ENCODE measurements around the gene RAB43.
"Not testable (repeated sequence)": the region's sequence is repeated elsewhere in the genome, so short reads cannot be mapped to it uniquely, and the experiment has no call there.

Gene RAB43

GRCh38 chr3:129087138-129087702, 34.4 kb downstream of the RAB43 start:
- DNase-seq, result no peak

- DNase-seq, result no peak
These were observed 35.8 kb downstream of the RAB43 start for GRCh38 chr3:129085818-129086217.

- no peak for DNase-seq
These were observed 36.4 kb downstream of the RAB43 start for GRCh38 chr3:129085165-129085715.

- no peak for DNase-seq
These were observed 37.1 kb downstream of the RAB43 start for GRCh38 chr3:129084501-129084900.

- no peak for DNase-seq
These were observed 39.6 kb downstream of the RAB43 start for GRCh38 chr3:129082026-129082425.

- DNase-seq, result no peak
These were observed 40.1 kb downstream of the RAB43 start for GRCh38 chr3:129081503-129081902.

- DNase-seq, result no peak
These were observed 43.1 kb downstream of the RAB43 start for GRCh38 chr3:129078510-129078909.

GRCh38 chr3:129077222-129077621, 44.4 kb downstream of the RAB43 start:
- no peak for DNase-seq

GRCh38 chr3:129070086-129070885, 51.3 kb downstream of the RAB43 start:
- no peak for DNase-seq

- DNase-seq, result not testable (repeated sequence)
These were observed 52.1 kb downstream of the RAB43 start for GRCh38 chr3:129069313-129070085.

- no peak for DNase-seq
These were observed 53.2 kb downstream of the RAB43 start for GRCh38 chr3:129068291-129068886.

GRCh38 chr3:129067719-129068118, 53.9 kb downstream of the RAB43 start:
- not testable (repeated sequence) for DNase-seq

- DNase-seq, result no peak
These were observed 55.9 kb downstream of the RAB43 start for GRCh38 chr3:129065720-129066073.

- DNase-seq, result no peak
These were observed 56.4 kb downstream of the RAB43 start for GRCh38 chr3:129065016-129065719.

- no peak for DNase-seq
These were observed 57.6 kb downstream of the RAB43 start for GRCh38 chr3:129063841-129064482.

- DNase-seq, result no peak
These were observed 58.4 kb downstream of the RAB43 start for GRCh38 chr3:129063091-129063640.

- no peak for DNase-seq
These were observed 59.4 kb downstream of the RAB43 start for GRCh38 chr3:129061888-129062834.

GRCh38 chr3:129061023-129061887, 60.3 kb downstream of the RAB43 start:
- no peak for DNase-seq

- DNase-seq, result no peak
These were observed 61.2 kb downstream of the RAB43 start, which contains the start of gene GP9 for GRCh38 chr3:129060276-129061022. GP9 (plus strand) TSS chr3:129060779; CDS start chr3:129061740, 961 bp downstream.

Data from NCI-H187 treated with DMSO at 0.1 percent for 48 hours (cell line).